Measurements from ENCODE around the gene GMDS.

Gene GMDS

DNA sequence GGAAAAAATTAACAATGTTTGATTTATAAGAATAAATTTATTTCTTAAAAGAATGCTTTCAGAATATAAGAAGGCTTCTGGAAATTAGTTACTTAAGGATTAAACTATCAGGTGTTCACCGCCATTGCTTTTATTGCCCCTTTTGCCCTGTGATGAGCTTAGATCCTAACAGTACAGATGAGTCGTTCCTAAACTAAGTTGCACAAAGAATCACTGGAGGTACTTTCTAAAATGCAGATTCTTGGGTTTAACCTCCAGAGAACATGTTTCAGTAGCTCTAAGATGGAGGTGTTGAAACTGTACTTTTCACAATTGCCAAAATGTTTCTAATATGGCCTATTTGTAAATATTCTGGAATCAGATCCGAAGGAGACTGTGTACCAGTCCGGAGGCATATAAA lies 211.9 kb downstream of the GMDS start:
- no peaks in the 10 kb centered on the region for H3K9me3 ChIP-seq

GRCh38 chr6:2030682-2031244 lies 214.6 kb downstream of the GMDS start:
- intact Hi-C loops (cut with DNase I; ENCODE audit: low total_unique reads): loop anchor here (10.0 kb wide), 1 partner anchor 426 kb away; the partner anchor contains the start of gene FOXC1
- H3K4me3 ChIP-seq: no peak overlapping the region
- H3K27ac ChIP-seq: no peak overlapping the region
- no peaks in the 10 kb centered on the region for H3K9me3 ChIP-seq
- no peaks in the 10 kb centered on the region for H3K27me3 ChIP-seq
- H3K36me3 ChIP-seq: no peaks in the 10 kb centered on the region
- no peak for TF ChIP-seq CTCF (IDR thresholded peaks at IDR 0.05)
- H3K4me1 ChIP-seq: peaks cover 0 to 6% (median 2%) of the 10 kb centered on the region in 4 donors
- DNase-seq: no peak

More for the DNA sequence above, 211.9 kb downstream of the GMDS start:
- no peak for DNase-seq
- no peak for TF ChIP-seq CTCF (IDR thresholded peaks at IDR 0.05)
- Histone ChIP-seq H3K27me3 (no peaks in the 10 kb centered on the region), H3K4me1 (peaks cover 0 to 12% (median 2%) of the 10 kb centered on the region in 4 donors), H3K4me3 (no peak overlapping the region), H3K27ac (no peak overlapping the region), H3K36me3 (no peaks in the 10 kb centered on the region)
- intact Hi-C loops (cut with DNase I; ENCODE audit: low total_unique reads): loop anchor here (10.0 kb wide), 1 partner anchor 429 kb away; the partner anchor contains the start of gene FOXC1

DNA sequence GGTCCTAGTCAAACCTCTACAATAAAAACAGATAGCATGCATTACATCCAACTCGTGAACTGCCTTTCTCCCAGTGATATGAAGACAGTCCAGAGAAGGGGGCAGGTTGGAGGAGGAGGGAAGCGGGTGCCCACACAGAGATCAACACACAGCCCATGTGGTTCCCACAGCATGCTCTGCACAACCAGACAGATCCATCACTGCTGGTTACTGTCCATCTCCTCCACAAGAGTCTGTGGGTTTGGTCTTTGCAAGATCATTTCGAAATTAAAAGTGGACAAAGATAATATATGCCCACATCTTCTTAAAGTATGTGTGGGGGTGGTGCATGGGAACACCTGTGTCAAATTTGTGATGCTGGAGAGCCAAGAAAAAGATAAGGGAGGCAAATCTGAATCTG lies 215.5 kb downstream of the GMDS start:
- no peak for DNase-seq
- TF ChIP-seq CTCF (IDR thresholded peaks at IDR 0.05): no peak

GRCh38 chr6:2029130-2029794 lies 216.1 kb downstream of the GMDS start:
- intact Hi-C loops (cut with DNase I; ENCODE audit: low total_unique reads): no loop called here
- no peaks in the 10 kb centered on the region for H3K27me3 ChIP-seq

More for the DNA sequence above, 215.5 kb downstream of the GMDS start:
- intact Hi-C loops (cut with DNase I; ENCODE audit: low total_unique reads): loop anchor here (10.0 kb wide), 1 partner anchor 425 kb away; the partner anchor contains the start of gene FOXC1
- Histone ChIP-seq H3K27me3 (no peaks in the 10 kb centered on the region), H3K27ac (no peak overlapping the region), H3K9me3 (no peaks in the 10 kb centered on the region), H3K36me3 (no peaks in the 10 kb centered on the region), H3K4me3 (no peak overlapping the region), H3K4me1 (peaks cover 0 to 6% (median 2%) of the 10 kb centered on the region in 4 donors)

DNA sequence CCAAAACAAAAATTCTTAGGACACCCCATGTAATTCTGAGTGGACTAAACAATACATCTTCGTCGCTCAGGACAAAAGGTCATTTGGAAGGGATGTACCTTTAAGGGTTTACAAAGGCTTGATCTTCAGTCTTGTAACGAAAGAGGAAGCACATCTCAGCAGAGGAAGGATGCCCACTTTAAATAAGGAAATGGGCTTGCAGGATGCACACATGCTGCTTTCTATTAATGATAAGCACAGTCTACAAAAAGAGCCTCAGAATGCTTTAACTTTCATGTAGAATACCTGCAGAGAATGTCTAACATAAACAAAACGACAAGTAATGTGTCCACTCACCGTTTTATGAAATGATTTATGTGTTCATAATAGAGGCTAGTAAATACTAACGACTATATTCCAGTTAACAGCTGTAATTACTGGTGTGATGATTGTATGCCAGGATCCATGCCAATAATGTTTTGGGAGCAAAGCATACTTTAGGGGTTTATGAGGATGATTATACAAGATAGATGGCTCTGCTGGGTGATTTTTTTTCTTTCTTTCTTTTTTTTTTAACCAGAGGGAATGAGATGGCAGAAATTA lies 216.9 kb downstream of the GMDS start:
- DNase-seq: no peak
- Histone ChIP-seq H3K4me1 (no peaks in the 10 kb centered on the region), H3K9me3 (no peaks in the 10 kb centered on the region), H3K27ac (no peak overlapping the region), H3K4me3 (no peak overlapping the region), H3K27me3 (no peaks in the 10 kb centered on the region), H3K36me3 (no peaks in the 10 kb centered on the region)
- TF ChIP-seq CTCF (IDR thresholded peaks at IDR 0.05): no peak
- intact Hi-C loops (cut with DNase I; ENCODE audit: low total_unique reads): no loop called here

More at GRCh38 chr6:2029130-2029794, 216.1 kb downstream of the GMDS start:
- H3K9me3 ChIP-seq: no peaks in the 10 kb centered on the region
- no peaks in the 10 kb centered on the region for H3K4me1 ChIP-seq
- no peak for DNase-seq
- H3K4me3 ChIP-seq: no peak overlapping the region
- no peak for TF ChIP-seq CTCF (IDR thresholded peaks at IDR 0.05)
- H3K36me3 ChIP-seq: no peaks in the 10 kb centered on the region
- no peak overlapping the region for H3K27ac ChIP-seq

All from tibial artery (tissue), 4 donors.